ENCODE data around the gene FABP7.
"Not testable (repeated sequence)": the region's sequence is repeated elsewhere in the genome, so short reads cannot be mapped to it uniquely, and the experiment has no call there.

FABP7 gene

DNA sequence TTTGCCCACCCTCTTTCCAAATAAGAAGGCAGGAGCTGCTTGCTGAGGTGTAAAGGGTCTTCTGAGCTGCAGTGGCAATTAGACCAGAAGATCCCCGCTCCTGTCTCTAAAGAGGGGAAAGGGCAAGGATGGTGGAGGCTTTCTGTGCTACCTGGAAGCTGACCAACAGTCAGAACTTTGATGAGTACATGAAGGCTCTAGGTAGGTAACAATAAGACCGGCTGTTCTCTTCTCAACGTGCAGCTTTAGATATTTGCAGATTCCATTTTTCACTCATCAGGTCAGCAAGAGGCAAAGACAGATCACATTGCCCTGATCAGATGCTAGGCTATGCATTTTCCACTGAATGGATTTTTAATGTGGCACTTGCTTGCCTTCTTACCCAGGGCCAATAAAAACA is at the start of gene FABP7:
Gene FABP7 (plus strand): TSS at position 50 of the 400 bp plus-strand sequence. CDS start 79 bp downstream, at position 129.
- no peak for DNase-seq (ENCODE audit: low read depth, low spot score)

DNA sequence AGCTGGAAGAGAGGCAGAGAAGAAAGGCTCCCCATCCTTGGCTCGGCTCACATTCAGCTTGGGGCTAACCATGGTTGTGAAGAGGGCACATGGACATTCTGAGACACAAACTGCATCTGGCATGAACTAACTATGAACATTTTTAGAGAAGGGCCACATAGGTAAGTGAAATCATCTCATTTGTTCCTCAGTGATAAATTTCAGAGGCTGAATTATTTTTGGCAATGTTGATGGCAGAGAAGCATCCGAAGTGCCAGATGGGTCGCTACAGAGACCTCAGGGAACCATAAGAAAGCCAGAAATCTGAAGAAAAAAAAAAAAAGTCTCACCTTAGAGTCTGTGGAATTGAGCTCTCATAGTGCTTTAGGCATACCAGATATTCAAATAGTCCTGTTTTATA is 49.2 kb upstream of the FABP7 start:
- DNase-seq (ENCODE audit: low read depth, low spot score) = no peak

DNA sequence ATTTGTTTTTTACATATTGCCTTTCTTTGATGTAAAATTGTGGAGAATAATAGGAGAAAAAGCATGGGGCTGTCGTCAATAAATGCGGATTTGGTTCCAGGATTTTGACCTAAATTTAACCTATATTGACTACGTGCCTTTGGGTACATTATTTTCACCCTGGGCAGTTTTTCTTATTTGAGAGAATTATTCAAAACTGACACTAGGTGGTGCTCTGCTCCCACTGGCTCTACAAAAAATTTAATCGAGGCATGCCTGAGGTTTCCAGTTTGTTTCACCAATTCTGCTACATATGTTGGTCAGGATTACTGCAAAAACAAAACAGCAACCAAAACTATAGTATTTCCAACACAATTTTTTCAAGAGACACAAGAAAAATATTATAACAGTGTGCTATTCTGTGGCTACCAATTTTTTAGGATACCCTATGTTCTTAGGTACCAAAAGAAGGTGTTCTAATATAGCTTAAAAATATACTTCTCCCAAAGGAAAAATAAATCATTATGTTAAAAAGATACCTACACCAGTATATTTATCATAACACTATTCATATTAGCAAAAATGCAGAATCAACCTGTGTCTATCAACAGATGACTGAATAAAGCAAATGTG is 48.6 kb upstream of the FABP7 start:
- peak; percentile 67 for DNase-seq (ENCODE audit: low read depth, low spot score)

DNA sequence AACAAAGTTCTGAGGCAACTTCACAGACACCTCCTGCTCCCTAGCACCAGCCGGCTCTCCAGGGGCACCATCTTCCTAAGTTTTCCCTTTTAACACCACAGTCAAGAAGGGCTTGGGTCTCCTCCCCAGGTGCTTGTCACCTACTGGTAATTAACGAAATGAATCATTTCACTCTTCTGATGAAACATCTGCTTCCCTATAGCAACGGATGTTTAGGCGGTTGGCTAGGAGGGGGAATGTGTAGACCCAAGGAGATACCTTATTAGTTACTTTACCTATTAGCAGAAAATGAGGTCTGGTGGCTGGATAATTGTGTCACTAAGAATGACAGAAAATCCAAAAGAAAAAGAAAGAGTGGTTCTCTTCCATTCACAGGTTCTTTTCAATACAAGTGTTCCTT is 46.3 kb upstream of the FABP7 start:
- DNase-seq (ENCODE audit: low read depth, low spot score) = no peak

DNA sequence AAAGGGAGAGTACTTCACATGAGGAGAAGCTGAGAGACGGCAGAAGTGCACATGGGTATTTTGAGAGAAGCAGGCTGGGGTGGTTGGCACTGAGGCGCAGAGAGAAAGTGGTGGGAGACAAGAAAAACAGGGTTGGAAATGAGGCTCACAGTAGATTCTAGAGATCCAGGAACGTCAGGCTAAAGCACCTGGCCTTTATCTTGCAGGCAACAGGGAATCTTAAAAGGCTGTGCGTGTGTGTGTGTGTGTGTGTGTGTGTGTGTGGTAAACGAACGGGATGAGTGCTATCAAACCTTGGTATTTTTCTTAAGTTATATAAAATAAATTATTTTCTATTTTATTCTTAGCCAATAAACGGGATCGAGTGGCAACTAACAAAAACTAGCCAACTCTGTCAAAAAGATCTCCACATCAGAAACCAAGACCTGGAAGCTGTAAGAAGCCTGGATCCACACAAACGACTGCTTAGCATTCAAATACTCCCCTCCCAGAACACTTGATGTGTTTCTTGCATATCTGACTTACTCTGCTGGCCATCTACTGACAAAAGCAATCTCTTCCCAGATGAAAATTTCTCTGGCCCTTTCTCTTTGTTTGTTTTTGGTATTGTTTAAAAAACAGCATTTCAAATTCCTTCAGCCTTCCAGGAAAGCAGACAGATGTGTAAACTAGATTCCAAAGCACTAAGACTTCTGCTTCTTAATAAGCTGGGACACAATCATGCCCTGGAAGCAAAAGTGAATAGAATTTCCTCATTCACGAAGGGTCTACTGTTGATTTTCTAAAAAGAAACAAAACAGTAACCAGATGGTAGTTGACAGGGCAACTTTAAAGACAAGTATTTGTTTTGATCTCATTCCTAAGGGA is 44.8 kb upstream of the FABP7 start:
- no peak for DNase-seq (ENCODE audit: low read depth, low spot score)

DNA sequence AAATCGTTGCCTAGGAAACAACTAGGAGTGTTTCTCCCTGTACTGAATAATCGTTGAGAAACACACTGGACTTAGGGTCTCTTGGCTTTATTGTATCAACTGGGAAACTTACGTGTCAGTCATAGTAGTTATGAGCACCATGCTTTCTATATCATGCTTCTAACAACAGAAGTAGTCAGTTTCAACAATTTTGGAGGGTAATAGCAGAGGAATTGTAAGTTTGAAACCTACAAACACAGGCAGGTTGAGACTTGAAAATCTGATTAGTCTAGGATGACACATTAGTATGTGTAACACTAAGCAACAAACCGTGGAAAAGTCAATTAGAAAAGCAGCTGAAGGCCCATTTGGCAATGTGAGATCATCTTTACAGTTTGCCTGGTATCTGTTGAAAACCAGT is 43.9 kb upstream of the FABP7 start:
- no peak for DNase-seq (ENCODE audit: low read depth, low spot score)

DNA sequence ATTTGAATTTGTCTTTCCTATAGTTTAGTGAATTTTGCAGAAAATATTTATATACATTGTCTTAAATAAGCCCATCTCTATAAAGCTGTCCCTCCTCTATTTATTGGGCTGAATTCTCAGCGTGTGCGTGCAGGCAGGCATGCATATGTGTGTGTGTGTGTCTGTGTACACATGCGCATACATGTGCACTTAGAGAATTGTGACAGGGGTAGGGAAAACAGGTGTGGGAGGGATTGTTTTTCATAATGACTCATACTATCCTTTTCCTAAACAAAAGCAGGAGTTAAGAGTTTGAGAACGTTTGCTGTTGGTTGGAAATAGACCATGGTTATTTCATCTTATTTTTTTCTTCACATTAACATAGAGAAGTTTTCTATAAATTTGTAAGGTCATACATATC is 43.4 kb upstream of the FABP7 start:
- no peak for DNase-seq (ENCODE audit: low read depth, low spot score)

DNA sequence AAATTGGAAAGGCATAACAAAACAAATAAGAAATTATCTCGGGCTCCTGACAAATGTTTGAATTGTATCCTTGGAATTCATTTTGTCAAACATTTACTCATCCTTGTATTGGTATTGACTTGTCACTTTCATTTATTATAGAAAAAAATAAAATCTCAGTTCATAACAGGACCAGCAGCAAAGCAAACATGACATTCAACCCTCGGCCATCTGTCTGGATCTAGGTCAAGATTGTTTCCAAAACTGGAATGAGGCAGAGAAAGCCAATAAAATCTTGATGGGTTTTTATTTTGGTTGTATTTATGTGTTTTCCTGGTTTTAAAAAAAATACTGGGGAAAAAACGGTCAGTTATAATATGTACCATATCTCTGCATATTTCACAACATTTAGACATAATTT is 42.9 kb upstream of the FABP7 start:
- DNase-seq (ENCODE audit: low read depth, low spot score) = no peak

DNA sequence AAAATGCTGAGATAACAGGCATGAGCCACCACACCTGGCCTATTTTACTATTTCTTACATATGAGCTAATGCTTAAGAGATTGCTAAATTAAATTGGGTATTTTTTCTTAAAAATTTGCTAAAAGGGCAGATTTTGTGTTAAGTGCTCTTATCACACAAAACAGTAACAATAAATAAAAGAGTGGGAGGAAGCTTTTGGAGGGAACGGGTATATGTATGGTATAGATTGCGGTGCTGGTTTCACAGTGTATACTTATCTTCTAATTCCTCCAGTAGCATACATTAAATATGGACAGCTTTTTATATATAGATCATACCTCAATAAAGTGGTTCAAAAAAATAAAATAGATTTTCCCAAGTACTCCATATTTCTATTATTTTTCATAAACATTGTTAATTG is 39.4 kb upstream of the FABP7 start:
- no peak for DNase-seq (ENCODE audit: low read depth, low spot score)

DNA sequence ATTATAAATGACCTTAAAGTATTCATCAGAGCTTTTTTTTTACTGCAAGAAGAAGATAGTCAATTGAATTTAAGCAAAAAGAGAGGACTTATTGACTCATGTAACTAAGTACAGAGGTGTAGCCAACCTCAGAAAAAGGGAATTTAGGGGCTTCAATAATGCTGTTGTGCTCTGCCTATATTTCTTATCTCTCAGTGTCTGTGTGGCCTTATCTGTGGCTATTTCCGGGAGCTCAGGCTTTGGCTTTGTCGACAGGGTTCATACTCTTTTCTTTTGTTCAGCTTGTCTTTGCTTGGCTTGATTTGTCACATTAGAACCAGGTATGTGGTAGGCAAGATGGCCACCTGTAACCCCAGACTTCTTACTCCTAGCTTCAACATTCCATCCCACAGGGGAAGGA is 38.6 kb upstream of the FABP7 start:
- no peak for DNase-seq (ENCODE audit: low read depth, low spot score)

DNA sequence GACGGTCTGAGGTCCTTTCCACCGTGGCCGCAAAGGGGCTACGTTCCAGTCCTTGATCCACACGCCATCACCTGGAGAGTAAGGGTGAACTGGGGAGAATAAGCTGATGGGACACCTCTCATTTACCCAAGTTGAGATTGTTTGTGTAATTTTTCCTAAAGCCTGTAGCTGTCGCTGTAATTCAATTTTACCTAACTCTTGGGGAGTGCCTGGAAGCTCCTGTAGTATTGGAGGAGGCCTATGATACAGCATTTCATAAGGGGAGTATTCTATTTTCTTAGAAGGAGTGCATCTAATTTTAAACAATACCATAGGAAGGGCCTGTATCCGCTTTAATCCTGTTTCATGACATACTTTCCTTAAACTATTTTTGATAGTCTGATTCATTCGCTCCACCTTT is 35.3 kb upstream of the FABP7 start:
- DNase-seq (ENCODE audit: low read depth, low spot score) = not testable (repeated sequence)

DNA sequence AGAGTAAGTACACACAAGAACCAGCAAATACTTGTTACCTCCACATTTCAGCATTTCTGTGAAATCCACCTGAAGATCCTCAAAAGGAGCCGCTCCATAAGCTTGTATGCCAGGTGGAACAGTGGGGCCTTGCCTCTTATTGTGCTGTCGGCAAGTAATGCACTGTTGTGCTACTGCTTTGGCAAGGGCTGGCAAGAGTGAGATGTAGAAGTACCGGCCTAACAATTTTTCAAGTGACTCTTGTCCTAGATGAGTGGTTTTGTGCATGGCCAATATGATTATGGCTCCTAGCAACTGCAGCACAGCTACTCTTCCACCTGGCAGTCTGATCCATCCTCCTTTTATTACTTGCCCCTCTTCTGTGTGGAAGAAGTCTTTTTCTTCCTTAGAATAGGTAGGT is 34.7 kb upstream of the FABP7 start:
- DNase-seq (ENCODE audit: low read depth, low spot score) = not testable (repeated sequence)

DNA sequence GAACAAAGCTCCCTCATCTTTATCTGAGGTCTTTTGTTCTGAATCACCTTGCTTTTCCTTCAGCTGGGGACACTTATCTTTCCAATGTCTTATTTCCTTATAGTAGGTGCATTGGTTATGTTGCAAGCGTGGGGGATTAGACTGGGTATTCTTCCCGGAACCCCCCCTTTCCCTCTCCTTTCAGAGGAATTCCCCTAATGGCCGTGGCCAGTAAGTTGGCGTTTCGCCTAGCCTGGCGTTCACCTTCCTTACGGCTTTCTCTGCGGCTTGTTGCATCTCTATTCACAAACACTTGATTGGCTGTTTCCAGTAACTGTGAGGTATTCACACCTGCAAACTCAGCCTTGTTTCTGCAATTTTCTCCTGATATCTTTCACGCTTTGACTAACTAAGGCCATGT is 32.8 kb upstream of the FABP7 start:
- DNase-seq (ENCODE audit: low read depth, low spot score) = no peak

DNA sequence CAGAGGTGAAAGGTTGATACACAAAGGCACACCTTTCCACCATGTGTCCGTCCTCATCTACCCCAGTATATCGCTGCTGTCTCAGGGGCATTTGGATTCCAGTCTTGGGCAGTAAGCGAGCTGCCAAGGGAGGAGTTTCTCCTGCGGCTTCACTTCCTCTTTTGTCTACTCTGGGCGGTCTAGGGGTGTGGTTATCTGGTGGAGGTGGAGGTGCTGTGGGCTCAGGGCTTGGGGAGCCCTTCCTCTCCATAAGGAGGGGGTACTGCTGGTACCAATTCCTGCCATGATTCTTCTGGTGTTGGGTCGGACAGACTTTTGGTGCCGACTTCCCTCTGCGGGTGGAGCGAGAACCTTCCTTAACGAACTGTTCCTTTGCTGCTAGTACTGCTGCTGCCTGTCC is 31.9 kb upstream of the FABP7 start:
- DNase-seq (ENCODE audit: low read depth, low spot score) = no peak

DNA sequence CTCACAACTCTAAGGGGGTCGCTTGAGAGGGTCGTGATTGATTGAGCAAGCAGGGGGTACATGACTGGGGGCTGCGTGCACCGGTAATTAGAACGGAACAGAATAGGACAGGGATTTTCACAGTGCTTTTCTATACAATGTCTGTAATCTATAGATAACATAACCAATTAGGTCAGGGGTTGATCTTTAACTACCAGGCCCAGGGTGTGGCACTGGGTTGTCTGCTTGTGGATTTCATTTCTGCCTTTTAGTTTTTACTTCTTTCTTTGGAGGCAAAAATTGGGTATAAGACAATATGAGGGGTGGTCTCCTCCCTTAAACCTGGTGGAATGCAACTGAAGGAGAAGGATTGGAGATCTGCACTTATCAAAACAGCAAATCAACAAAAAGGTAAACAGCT is 30.6 kb upstream of the FABP7 start:
- not testable (repeated sequence) for DNase-seq (ENCODE audit: low read depth, low spot score)

DNA sequence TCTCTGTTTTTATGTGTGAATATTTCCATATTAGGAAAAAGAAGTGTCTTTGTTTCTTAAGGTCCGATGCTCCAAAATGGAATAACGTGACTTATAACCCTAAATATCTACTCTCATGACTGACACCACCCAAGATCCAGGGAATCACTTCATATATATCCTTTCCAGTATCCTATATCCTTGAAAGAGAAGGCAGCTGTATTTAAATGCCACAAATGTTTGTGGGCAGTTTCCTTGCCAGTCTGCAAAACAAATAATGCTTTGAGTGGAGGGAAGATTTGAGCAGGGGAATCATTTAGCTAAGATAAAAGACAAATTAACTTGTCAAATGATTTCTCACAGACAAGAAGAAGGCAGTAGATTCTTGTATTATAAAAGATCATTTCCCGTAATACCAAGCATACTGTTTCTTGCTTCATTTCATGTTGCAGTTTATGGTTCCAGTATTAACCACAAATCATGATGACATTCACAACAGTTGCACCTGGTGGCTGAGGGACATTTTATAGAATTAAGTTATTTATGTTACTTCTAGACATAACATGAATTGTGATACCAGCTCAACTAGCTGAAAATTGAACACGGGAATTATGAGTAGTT is 30.0 kb upstream of the FABP7 start:
- DNase-seq (ENCODE audit: low read depth, low spot score) = peak; percentile 44

DNA sequence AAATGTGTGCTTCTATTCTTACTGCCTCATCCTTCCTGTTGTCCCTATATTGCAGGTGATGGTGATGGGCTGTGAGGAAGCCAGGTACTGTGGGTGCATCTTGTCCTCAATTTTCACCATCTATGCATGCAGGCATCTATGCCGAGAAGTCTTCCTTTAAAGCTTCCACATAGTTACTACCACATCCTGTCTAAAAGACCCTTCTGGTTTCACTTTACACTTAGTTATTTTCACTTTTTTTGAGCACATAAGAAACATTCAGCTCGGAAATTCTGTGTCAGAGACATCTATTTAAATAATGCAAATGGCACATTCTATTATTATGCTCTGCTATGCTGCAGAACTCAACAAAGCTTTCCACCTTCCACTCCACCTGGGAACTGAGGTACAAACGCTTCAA is 28.2 kb upstream of the FABP7 start:
- DNase-seq (ENCODE audit: low read depth, low spot score) = no peak

DNA sequence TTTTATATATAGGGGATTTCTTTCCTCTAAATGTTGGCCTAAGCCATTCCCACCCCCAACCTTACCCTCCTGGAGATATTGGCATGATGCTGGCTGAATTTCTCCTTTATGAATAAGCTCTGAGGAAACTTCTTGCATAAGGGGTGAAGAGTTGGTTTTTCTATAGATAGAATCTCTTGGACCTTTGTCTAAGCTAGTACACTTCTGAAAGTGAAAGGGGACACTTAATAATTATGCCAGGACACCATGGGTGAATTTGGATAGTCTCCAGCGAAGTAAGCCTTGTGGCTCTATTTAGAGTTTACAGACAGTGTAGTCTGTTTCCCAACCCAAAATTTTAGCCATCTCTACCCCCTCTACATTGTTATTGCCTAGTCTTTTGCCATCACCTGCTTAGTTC is 27.1 kb upstream of the FABP7 start:
- no peak for DNase-seq (ENCODE audit: low read depth, low spot score)

DNA sequence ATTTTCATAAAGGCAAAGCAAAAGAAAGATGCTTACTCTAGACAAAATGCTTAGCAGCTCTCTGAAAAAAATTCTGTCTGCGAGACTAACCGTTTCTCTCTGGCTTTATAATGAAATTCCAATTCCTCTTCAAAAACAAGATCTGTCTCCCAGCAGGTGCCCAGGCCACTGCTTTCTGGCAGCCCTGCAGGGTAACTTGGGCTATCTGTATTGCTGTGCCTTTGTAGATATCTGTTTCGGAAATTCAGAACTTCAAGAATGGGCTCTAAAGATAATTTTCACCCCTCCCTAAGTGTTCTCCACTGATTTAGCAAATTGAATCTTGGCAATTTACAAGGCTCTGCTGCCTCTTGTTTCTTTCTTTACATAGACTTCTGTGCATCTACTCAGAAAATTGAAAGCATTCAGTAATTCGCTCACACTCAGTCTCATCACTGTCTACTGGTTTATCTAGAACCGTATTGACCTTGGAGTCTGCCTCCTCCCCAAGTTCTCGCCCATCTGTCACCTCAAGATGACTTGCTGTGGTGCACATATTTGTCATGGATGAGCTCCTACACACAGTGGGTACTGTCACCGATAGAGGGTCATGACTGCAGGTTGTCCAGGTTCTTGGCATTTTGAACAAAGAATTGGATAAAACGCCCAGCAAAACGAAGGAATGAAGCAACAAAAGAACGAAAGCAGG is 26.4 kb upstream of the FABP7 start:
- DNase-seq (ENCODE audit: low read depth, low spot score) = no peak

DNA sequence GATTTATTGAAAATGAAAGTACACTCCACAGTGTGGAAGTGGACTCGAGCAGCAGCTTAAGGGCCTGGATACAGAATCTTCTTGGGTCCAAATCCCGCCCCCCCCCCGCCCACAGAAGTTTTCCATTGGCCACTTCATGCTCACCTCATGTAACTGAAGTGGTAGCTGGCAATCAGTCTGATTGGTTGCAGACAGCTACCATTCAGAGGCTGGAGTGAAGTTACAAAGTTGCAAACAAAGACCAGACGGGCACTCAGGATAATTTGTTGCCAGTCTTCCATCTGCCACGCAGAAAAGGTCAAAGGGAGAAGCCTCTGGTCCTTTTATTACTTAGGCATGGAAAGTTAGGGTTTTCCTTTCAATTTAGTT is 25.8 kb upstream of the FABP7 start:
- no peak for DNase-seq (ENCODE audit: low read depth, low spot score)

DNA sequence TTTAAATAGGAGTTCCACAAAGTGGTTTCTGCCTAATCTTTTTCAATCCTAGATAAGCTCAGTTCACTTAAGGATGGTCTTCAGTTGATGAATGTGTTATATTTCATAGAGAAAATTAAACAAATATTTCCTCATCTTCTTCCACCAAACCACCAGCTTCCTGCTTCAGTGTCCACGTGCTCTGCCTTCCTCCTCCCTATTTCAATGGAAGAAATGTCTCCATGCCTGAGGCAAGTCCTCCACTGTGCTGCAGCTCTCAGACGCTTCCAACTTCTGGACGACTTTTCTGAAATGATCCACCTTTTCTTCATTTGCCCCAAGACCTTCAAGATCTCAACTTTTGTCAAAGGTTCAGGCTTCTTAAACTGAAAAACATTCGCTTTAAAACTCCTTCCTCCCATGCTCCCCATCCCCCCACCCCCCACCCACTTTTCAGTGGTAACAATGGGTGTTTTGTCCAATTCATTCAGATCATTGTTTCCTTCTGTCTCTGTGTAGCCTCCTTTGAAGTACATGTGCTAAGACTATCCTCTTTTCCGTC is 25.3 kb upstream of the FABP7 start:
- DNase-seq (ENCODE audit: low read depth, low spot score) = no peak

DNA sequence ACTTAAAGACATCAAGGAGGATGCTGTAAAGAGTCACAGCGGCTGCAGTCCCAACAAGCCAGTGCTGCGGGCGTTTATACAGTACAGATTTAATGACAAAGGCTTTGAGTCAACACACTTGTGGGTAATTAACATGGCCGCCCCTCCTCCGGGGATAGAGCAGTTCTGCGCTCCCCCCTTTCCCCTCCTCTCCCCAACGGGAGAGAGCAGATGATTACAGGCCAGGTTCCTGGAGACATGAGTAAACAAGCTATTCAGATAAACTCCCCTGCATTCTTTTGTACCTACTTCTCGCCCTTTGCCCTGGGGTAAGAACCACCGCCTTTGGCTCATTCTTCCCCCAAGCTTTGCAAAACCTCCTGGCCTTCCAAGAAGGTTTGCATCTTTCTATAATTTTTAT is 23.6 kb upstream of the FABP7 start:
- no peak for DNase-seq (ENCODE audit: low read depth, low spot score)

Data from astrocyte of the hippocampus (primary cell).